BJ (cell line): ENCODE results near the gene TCOF1. TPM values are rescaled to one million over a fixed set of nuclear protein-coding genes. Genes with fewer than 3 reads are reported as not detected.

Experiments used
- CTCF ChIA-PET: fragments of 350-600 bp; formaldehyde crosslinking; extraction: SDS; loops from one replicate; lab custom pipeline; 2021; ENCODE audit warnings: antibody characterized with exemption, inconsistent platforms; lab: Yijun Ruan, JAX
- POLR2A ChIA-PET: fragments of 300-600 bp; sonication (Branson Sonifier 250); formaldehyde crosslinking; extraction: SDS; loops from one replicate; lab custom pipeline; 2021; ENCODE audit warnings: antibody characterized with exemption; lab: Charles Lee
- DNase-seq: peaks from one replicate; pipeline ENCODE4 v3.0.0-alpha.2; 2011; ENCODE audit warnings: low read depth
- H3K27me3 ChIP-seq: 2 replicates; pipeline ENCODE4 v1.6.0; 2011; ENCODE audit warnings: low read length; ENCODE audit not compliant: control insufficient read depth, insufficient read depth
- H3K36me3 ChIP-seq: 2 replicates; pipeline ENCODE4 v1.5.1; 2011; ENCODE audit warnings: low read length; ENCODE audit not compliant: control insufficient read depth, insufficient read depth
- H3K4me3 ChIP-seq: 2 replicates; pipeline ENCODE4 v1.5.1; 2011; ENCODE audit warnings: low read depth, mild to moderate bottlenecking, control low read depth, low read length
- polyA plus RNA-seq: library from polyadenylated mRNA; depleted of rRNA; stranded (reverse); fragments of >200 nt; gene quantifications from 2 replicates; pipeline ENCODE4 v1.2.3, GENCODE V29; 2011
- TF ChIP-seq, protein P1 (sequence below): IDR thresholded peaks from 2 replicates; pipeline ENCODE4 v1.5.1; 2011; ENCODE audit warnings: low read depth, mild to moderate bottlenecking, control low read depth, inconsistent platforms, low read length, moderate library complexity; ENCODE audit not compliant: insufficient read depth

TCOF1 gene
- polyA plus RNA-seq, 1 experiment: 9.7 TPM

- Histone ChIP-seq H3K27me3 (no peaks in the 10 kb centered on the region), H3K4me3 (no peak overlapping the region), H3K36me3 (peaks cover 32% of the 10 kb centered on the region)
- ChIA-PET POLR2A (interaction anchor here (0.6 kb wide), 1 partner anchor 34 kb away, joined by 10 read pairs; no protein-coding TSS in a partner anchor), CTCF (interaction anchor here (2.3 kb wide), 1 partner anchor 8 kb away, joined by 10 read pairs; no protein-coding TSS in a partner anchor)
- DNase-seq: no peak
- TF ChIP-seq, protein P1, sequence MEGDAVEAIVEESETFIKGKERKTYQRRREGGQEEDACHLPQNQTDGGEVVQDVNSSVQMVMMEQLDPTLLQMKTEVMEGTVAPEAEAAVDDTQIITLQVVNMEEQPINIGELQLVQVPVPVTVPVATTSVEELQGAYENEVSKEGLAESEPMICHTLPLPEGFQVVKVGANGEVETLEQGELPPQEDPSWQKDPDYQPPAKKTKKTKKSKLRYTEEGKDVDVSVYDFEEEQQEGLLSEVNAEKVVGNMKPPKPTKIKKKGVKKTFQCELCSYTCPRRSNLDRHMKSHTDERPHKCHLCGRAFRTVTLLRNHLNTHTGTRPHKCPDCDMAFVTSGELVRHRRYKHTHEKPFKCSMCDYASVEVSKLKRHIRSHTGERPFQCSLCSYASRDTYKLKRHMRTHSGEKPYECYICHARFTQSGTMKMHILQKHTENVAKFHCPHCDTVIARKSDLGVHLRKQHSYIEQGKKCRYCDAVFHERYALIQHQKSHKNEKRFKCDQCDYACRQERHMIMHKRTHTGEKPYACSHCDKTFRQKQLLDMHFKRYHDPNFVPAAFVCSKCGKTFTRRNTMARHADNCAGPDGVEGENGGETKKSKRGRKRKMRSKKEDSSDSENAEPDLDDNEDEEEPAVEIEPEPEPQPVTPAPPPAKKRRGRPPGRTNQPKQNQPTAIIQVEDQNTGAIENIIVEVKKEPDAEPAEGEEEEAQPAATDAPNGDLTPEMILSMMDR: no peak
These were observed 87.3 kb downstream of the TCOF1 start for GRCh38 chr5:150444770-150445169.

- CTCF ChIA-PET: interaction anchor here (1.0 to 2.3 kb wide), 2 partner anchors 9 to 617 kb away, joined by 3 to 10 read pairs; no protein-coding TSS in a partner anchor
- POLR2A ChIA-PET: no interaction called here
- Histone ChIP-seq H3K36me3 (peaks cover 32% of the 10 kb centered on the region), H3K4me3 (no peak overlapping the region), H3K27me3 (no peaks in the 10 kb centered on the region)
- TF ChIP-seq, protein P1: no peak
- DNase-seq: no peak
These were observed 88.6 kb downstream of the TCOF1 start for GRCh38 chr5:150446088-150446487.

DNA sequence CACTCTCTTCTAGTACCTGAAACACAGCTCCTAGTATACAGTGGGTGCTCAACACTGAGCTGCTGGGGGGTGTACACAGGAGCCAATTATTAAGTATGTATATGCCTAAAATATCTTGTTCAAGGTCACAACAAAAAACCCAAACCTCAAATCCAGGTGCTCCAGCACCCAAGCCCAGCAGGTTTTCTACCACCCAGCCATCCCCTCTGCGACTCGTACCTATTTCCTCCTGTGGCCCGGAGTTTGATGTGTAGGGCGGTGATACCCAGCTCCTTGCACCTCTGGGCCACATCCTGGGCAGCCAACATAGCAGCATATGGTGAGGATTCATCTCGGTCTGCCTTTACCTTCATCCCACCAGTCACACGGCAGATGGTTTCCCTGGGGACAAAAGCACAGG is 89.1 kb downstream of the TCOF1 start:
- TF ChIP-seq, protein P1: no peak
- CTCF ChIA-PET: interaction anchor here (1.0 to 2.3 kb wide), 2 partner anchors 10 to 617 kb away, joined by 3 to 10 read pairs; no protein-coding TSS in a partner anchor
- POLR2A ChIA-PET: no interaction called here
- Histone ChIP-seq H3K36me3 (peaks cover 32% of the 10 kb centered on the region), H3K27me3 (no peaks in the 10 kb centered on the region), H3K4me3 (no peak overlapping the region)
- no peak for DNase-seq

- Histone ChIP-seq H3K36me3 (peaks cover 32% of the 10 kb centered on the region), H3K27me3 (no peaks in the 10 kb centered on the region), H3K4me3 (no peak overlapping the region)
- CTCF ChIA-PET: interaction anchor here (0.7 to 2.3 kb wide), 2 partner anchors 10 to 254 kb away, joined by 4 to 10 read pairs; partner anchors contain the start of gene RBM22
- no peak for DNase-seq
- POLR2A ChIA-PET: no interaction called here
- TF ChIP-seq, protein P1: no peak
These were observed 89.7 kb downstream of the TCOF1 start for GRCh38 chr5:150447188-150447587.

DNA sequence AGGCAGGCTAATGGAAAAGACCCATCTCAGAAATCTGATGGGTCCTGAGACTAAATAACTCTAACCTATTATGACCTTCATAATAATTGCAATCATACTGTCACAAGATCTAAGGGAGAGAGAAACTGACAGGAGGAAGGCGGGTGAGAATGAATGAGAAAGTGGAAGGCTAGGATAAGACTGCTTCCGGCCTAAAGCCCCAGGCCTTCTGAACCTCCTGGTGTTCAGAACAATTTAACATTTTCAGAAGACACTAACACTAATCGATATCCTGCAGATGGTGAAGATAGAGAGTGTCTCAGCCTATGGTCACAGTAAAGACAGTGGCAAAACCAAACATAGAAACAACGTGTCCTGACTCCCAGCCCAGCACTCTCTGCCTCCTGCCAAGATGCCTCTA is 90.8 kb downstream of the TCOF1 start:
- CTCF ChIA-PET: no interaction called here
- H3K27me3 ChIP-seq: no peaks in the 10 kb centered on the region
- no peak for DNase-seq
- peak overlapping the region; percentile 63 for H3K4me3 ChIP-seq
- POLR2A ChIA-PET: interaction anchor here (0.7 kb wide), 1 partner anchor 82 kb away, joined by 5 read pairs; no protein-coding TSS in a partner anchor
- H3K36me3 ChIP-seq: peaks cover 30% of the 10 kb centered on the region
- TF ChIP-seq, protein P1: no peak
